GM12891 (cell line): Measurements from ENCODE around the gene ATP6V0A1.

Experiments
- PAX5 ChIP-seq: IDR thresholded peaks from 2 replicates; pipeline ENCODE4 v1.6.1; 2011; ENCODE audit warnings: low read length, moderate library complexity, mild to moderate bottlenecking; ENCODE audit not compliant: insufficient read depth, severe bottlenecking
- POLR2A ChIP-seq: IDR thresholded peaks from 2 replicates; pipeline ENCODE4 v1.6.1; 2011; ENCODE audit warnings: low read depth, low read length, control low read depth
- POLR2AphosphoS5 ChIP-seq: IDR thresholded peaks from 2 replicates; pipeline ENCODE4 v1.6.1; 2011; ENCODE audit warnings: low read depth, low read length, control low read depth
- TAF1 ChIP-seq: IDR thresholded peaks from 2 replicates; pipeline ENCODE4 v1.6.1; 2011; ENCODE audit warnings: low read depth, low read length, control low read depth

DNA sequence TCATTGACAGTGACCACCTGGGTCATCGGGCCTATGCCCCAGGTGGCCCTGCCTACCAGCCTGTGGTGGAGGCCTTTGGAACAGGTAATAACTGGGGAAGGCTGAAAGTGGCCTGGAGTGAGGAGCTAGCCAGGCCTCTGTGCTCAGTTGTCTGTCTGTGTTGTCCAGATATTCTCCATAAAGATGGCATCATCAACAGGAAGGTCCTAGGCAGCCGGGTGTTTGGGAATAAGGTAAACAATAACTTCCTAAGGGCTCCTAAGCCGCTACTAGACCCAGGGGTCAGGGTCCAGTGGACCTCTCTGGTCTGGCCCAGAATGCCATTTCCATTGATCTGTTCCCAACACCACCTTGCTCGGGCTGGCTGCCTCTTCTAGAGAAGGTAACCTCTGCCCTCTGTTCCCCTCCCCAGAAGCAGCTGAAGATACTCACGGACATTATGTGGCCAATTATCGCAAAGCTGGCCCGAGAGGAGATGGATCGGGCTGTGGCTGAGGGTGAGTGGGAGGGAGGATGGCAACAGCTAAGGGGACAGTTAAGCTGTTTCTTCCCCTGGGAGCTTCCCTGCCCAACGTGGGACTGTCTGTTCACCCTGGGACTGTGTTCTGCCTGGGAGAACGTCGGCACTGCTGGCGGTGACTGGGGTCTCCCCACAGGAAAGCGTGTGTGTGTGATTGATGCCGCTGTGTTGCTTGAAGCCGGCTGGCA is 106.3 kb downstream of the ATP6V0A1 start:
- TF ChIP-seq POLR2AphosphoS5 (no peak), POLR2A (no peak), PAX5 (no peak), TAF1 (no peak)
